ENCODE measurements around the gene MRPL53. TPM values are rescaled to one million over a fixed set of nuclear protein-coding genes. Genes with fewer than 3 reads are reported as not detected.

MRPL53 gene
- 55.9 and 66.3 TPM in 2 replicates for total RNA-seq (2014; rRNA removed; shearing (Covaris generic))
- 53.6 and 58.2 TPM in 2 replicates for polyA plus RNA-seq (2015; cell fraction: cytosol; rRNA removed)
- polyA plus RNA-seq (2015; cell fraction: nucleus; rRNA removed) = 19.5 and 27.1 TPM in 2 replicates

GRCh38 chr2:74472086-74472944 is at the start of gene MRPL53:
Gene MRPL53 (minus strand): TSS chr2:74472680. CDS start chr2:74472660, 20 bp downstream.
- peak; percentile 93 for DNase-seq (ENCODE audit: low read depth, low spot score)
- in situ Hi-C loops (cut with HindIII; ENCODE audit: low pct_unique_long_range_greater_than_20kb, low sequenced_read_pairs) = no loop called here

GRCh38 chr2:74516650-74517049 is 44.2 kb upstream of the MRPL53 start:
- DNase-seq (ENCODE audit: low read depth, low spot score) = no peak
- in situ Hi-C loops (cut with HindIII; ENCODE audit: low pct_unique_long_range_greater_than_20kb, low sequenced_read_pairs) = no loop called here

GRCh38 chr2:74515981-74516633 is 43.6 kb upstream of the MRPL53 start:
- DNase-seq (ENCODE audit: low read depth, low spot score) = no peak
- in situ Hi-C loops (cut with HindIII; ENCODE audit: low pct_unique_long_range_greater_than_20kb, low sequenced_read_pairs) = no loop called here

- in situ Hi-C loops (cut with HindIII; ENCODE audit: low pct_unique_long_range_greater_than_20kb, low sequenced_read_pairs) = no loop called here
- no peak for DNase-seq (ENCODE audit: low read depth, low spot score)
These were observed 42.9 kb upstream of the MRPL53 start for GRCh38 chr2:74515271-74515980.

GRCh38 chr2:74514368-74515270 is 42.1 kb upstream of the MRPL53 start, which contains the start of gene TLX2:
Gene TLX2 (plus strand): TSS chr2:74514450. CDS start chr2:74514807, 357 bp downstream.
- no peak for DNase-seq (ENCODE audit: low read depth, low spot score)
- in situ Hi-C loops (cut with HindIII; ENCODE audit: low pct_unique_long_range_greater_than_20kb, low sequenced_read_pairs) = no loop called here

- in situ Hi-C loops (cut with HindIII; ENCODE audit: low pct_unique_long_range_greater_than_20kb, low sequenced_read_pairs) = no loop called here
These were observed 41.3 kb upstream of the MRPL53 start for GRCh38 chr2:74513605-74514367.

GRCh38 chr2:74512744-74513604 is 40.5 kb upstream of the MRPL53 start:
- no peak for DNase-seq (ENCODE audit: low read depth, low spot score)
- in situ Hi-C loops (cut with HindIII; ENCODE audit: low pct_unique_long_range_greater_than_20kb, low sequenced_read_pairs) = no loop called here

More at GRCh38 chr2:74513605-74514367, 41.3 kb upstream of the MRPL53 start:
- no peak for DNase-seq (ENCODE audit: low read depth, low spot score)

GRCh38 chr2:74511104-74511989 is 38.9 kb upstream of the MRPL53 start:
- in situ Hi-C loops (cut with HindIII; ENCODE audit: low pct_unique_long_range_greater_than_20kb, low sequenced_read_pairs) = no loop called here
- DNase-seq (ENCODE audit: low read depth, low spot score) = no peak

GRCh38 chr2:74510272-74510671 is 37.8 kb upstream of the MRPL53 start:
- in situ Hi-C loops (cut with HindIII; ENCODE audit: low pct_unique_long_range_greater_than_20kb, low sequenced_read_pairs) = no loop called here

GRCh38 chr2:74507926-74508520 is 35.5 kb upstream of the MRPL53 start:
- in situ Hi-C loops (cut with HindIII; ENCODE audit: low pct_unique_long_range_greater_than_20kb, low sequenced_read_pairs) = no loop called here
- peak; percentile 58 for DNase-seq (ENCODE audit: low read depth, low spot score)

More at GRCh38 chr2:74510272-74510671, 37.8 kb upstream of the MRPL53 start:
- DNase-seq (ENCODE audit: low read depth, low spot score) = no peak

- in situ Hi-C loops (cut with HindIII; ENCODE audit: low pct_unique_long_range_greater_than_20kb, low sequenced_read_pairs) = no loop called here
- DNase-seq (ENCODE audit: low read depth, low spot score) = peak; percentile 99
These were observed 34.9 kb upstream of the MRPL53 start, which contains the start of gene PCGF1 for GRCh38 chr2:74507145-74507925. Gene PCGF1 (minus strand): TSS chr2:74507695. CDS start chr2:74507668, 27 bp downstream.

- in situ Hi-C loops (cut with HindIII; ENCODE audit: low pct_unique_long_range_greater_than_20kb, low sequenced_read_pairs) = no loop called here
- DNase-seq (ENCODE audit: low read depth, low spot score) = peak; percentile 11
These were observed 33.2 kb upstream of the MRPL53 start for GRCh38 chr2:74505448-74506246.

GRCh38 chr2:74504591-74504990 is 32.1 kb upstream of the MRPL53 start:
- DNase-seq (ENCODE audit: low read depth, low spot score) = peak; percentile 10
- in situ Hi-C loops (cut with HindIII; ENCODE audit: low pct_unique_long_range_greater_than_20kb, low sequenced_read_pairs) = no loop called here

All from SK-MEL-5 (cell line).